ENCODE measurements around the gene RNF217.

- TF ChIP-seq, protein P1, sequence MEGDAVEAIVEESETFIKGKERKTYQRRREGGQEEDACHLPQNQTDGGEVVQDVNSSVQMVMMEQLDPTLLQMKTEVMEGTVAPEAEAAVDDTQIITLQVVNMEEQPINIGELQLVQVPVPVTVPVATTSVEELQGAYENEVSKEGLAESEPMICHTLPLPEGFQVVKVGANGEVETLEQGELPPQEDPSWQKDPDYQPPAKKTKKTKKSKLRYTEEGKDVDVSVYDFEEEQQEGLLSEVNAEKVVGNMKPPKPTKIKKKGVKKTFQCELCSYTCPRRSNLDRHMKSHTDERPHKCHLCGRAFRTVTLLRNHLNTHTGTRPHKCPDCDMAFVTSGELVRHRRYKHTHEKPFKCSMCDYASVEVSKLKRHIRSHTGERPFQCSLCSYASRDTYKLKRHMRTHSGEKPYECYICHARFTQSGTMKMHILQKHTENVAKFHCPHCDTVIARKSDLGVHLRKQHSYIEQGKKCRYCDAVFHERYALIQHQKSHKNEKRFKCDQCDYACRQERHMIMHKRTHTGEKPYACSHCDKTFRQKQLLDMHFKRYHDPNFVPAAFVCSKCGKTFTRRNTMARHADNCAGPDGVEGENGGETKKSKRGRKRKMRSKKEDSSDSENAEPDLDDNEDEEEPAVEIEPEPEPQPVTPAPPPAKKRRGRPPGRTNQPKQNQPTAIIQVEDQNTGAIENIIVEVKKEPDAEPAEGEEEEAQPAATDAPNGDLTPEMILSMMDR (IDR thresholded peaks at IDR 0.05; ENCODE audit: insufficient read depth, low read length): no peak
- TF ChIP-seq POLR2AphosphoS5 (IDR thresholded peaks at IDR 0.05; ENCODE audit: low read depth): no peak
These were observed 51.9 kb downstream of the RNF217 start for GRCh38 chr6:125013938-125014660.
